Endothelial cell of umbilical vein (primary cell): Measurements from ENCODE around the gene XKR8. TPM values are rescaled to one million over a fixed set of nuclear protein-coding genes. Genes with fewer than 3 reads are reported as not detected.

Experiments used
- BruUV-seq: library from RNA; stranded (reverse); fragments of 400-500 nt; replicated peaks from 2 replicates; lab custom pipeline; 2021; lab: Mats Ljungman, UMichigan
- CTCF ChIA-PET: fragments of 300-600, 350-600 bp; sonication (Branson Sonifier 250); formaldehyde crosslinking; loops from one replicate; lab custom pipeline; 2021; ENCODE audit warnings: antibody characterized with exemption, inconsistent platforms; lab: Charles Lee
- POLR2A ChIA-PET: fragments of 300-600, 350-600 bp; sonication (Branson Sonifier 250); formaldehyde crosslinking; loops from one replicate; lab custom pipeline; 2021; ENCODE audit warnings: antibody characterized with exemption, inconsistent platforms; lab: Charles Lee
- DNase-seq: peaks from one replicate; pipeline ENCODE4 v3.0.0-alpha.2; 2011; ENCODE audit warnings: low read depth, low spot score
- FAIRE-seq: peaks from 2 replicates; lab custom pipeline; 2011; peaks lifted over from hg19 to GRCh38; lab: Jason Lieb, UNC
- H2AFZ ChIP-seq: 2 replicates; pipeline ENCODE4 v1.6.0; 2012; ENCODE audit warnings: low read depth, low read length, control low read depth, inconsistent platforms
- H3K27ac ChIP-seq: 2 replicates; pipeline ENCODE4 v1.5.1; 2011; ENCODE audit warnings: low read depth, mild to moderate bottlenecking, control low read depth, low read length, moderate library complexity; ENCODE audit not compliant: insufficient read depth
- H3K27me3 ChIP-seq, 2 experiments: 2 replicates each; pipeline versions ENCODE4 v1.6.0 to v1.6.1; 2011; ENCODE audit warnings: low read length in 2 of 2, mixed read lengths in 1 of 2; ENCODE audit not compliant: control insufficient read depth in 2 of 2, insufficient read depth in 2 of 2
- H3K36me3 ChIP-seq, 2 experiments: 2 replicates in 1 of 2; 3 replicates in 1 of 2; pipeline ENCODE4 v1.5.1; 2011; ENCODE audit warnings: low read length in 2 of 2, mild to moderate bottlenecking in 1 of 2, moderate library complexity in 1 of 2; ENCODE audit not compliant: control insufficient read depth in 2 of 2, insufficient read depth in 2 of 2; ENCODE audit errors: extremely low read depth in 1 of 2
- H3K4me1 ChIP-seq: 3 replicates; pipeline ENCODE4 v1.5.1; 2011; ENCODE audit warnings: mild to moderate bottlenecking, low read length; ENCODE audit not compliant: control insufficient read depth, insufficient read depth; ENCODE audit errors: extremely low read depth
- H3K4me2 ChIP-seq: 2 replicates; pipeline ENCODE4 v1.6.1; 2011; ENCODE audit warnings: low read length, control low read depth, mixed read lengths; ENCODE audit not compliant: insufficient read depth
- H3K4me3 ChIP-seq, 3 experiments: fragments of 200-600 bp in 1 of 3; sonication (generic), shearing (Covaris generic) in 1 of 3; replicated peaks in 1 of 3; 2 replicates each; pipeline ENCODE4 v1.5.1; 2011 to 2016; ENCODE audit warnings: control low read depth in 3 of 3, low read length in 3 of 3, mild to moderate bottlenecking in 2 of 3, inconsistent platforms in 1 of 3, low read depth in 1 of 3, moderate library complexity in 1 of 3; ENCODE audit not compliant: insufficient read depth in 1 of 3
- H3K79me2 ChIP-seq: 2 replicates; pipeline ENCODE4 v1.6.0; 2012; ENCODE audit warnings: low read length, inconsistent platforms; ENCODE audit not compliant: control insufficient read depth, insufficient read depth
- H3K9ac ChIP-seq: replicated peaks from 2 replicates; pipeline ENCODE3; 2011; ENCODE audit warnings: low read length, control low read depth; ENCODE audit not compliant: insufficient read depth; ENCODE audit errors: extremely low read depth
- H3K9me1 ChIP-seq: replicated peaks from 3 replicates; pipeline ENCODE4 v1.6.0; 2011; ENCODE audit warnings: mild to moderate bottlenecking, low read length; ENCODE audit not compliant: control insufficient read depth, insufficient read depth; ENCODE audit errors: extremely low read depth
- H3K9me3 ChIP-seq: replicated peaks from 2 replicates; pipeline ENCODE4 v1.5.1; 2012; ENCODE audit warnings: low read length, inconsistent platforms; ENCODE audit not compliant: control insufficient read depth, insufficient read depth
- H4K20me1 ChIP-seq: replicated peaks from 2 replicates; pipeline ENCODE3; 2011; ENCODE audit warnings: mild to moderate bottlenecking, low read length; ENCODE audit not compliant: control insufficient read depth, insufficient read depth; ENCODE audit errors: extremely low read depth
- EZH2 ChIP-seq: IDR thresholded peaks from 2 replicates; pipeline ENCODE4 v1.6.1; 2012; ENCODE audit warnings: borderline replicate concordance, low read depth, mild to moderate bottlenecking, moderate library complexity, low read length, inconsistent platforms; ENCODE audit not compliant: severe bottlenecking
- FOS ChIP-seq: IDR thresholded peaks from 2 replicates; pipeline ENCODE4 v1.6.1; 2011; ENCODE audit warnings: mild to moderate bottlenecking, low read length, moderate library complexity, borderline replicate concordance; ENCODE audit not compliant: insufficient read depth
- GATA2 ChIP-seq: IDR thresholded peaks from 2 replicates; pipeline ENCODE4 v1.7.0; 2011; ENCODE audit warnings: low read depth, mild to moderate bottlenecking, moderate library complexity, mixed read lengths, low read length; ENCODE audit not compliant: insufficient read length, insufficient read depth
- JUN ChIP-seq: IDR thresholded peaks from 2 replicates; pipeline ENCODE4 v1.6.1; 2011; ENCODE audit warnings: borderline replicate concordance, low read depth; ENCODE audit not compliant: insufficient read length, insufficient read depth
- MYC ChIP-seq: IDR thresholded peaks from one replicate; pipeline ENCODE4 v1.6.1; 2011; ENCODE audit warnings: mild to moderate bottlenecking, low read depth, low read length
- POLR2A ChIP-seq: IDR thresholded peaks from 2 replicates; pipeline ENCODE4 v1.6.1; 2012; ENCODE audit warnings: low read depth, mild to moderate bottlenecking, control low read depth, low read length
- POLR2AphosphoS5 ChIP-seq: IDR thresholded peaks from 2 replicates; pipeline ENCODE4 v1.6.1; 2012; ENCODE audit warnings: low read depth, mild to moderate bottlenecking, control low read depth, low read length, moderate library complexity; ENCODE audit not compliant: insufficient read depth
- dilution Hi-C: fragments of 300-500 bp; cut with MboI; formaldehyde crosslinking; loops from one replicate; pipeline ENCODE4 v1.15.0; 2019; ENCODE audit warnings: low sequenced_read_pairs; ENCODE audit not compliant: extremely low pct_ligation_motif_present
- intact Hi-C: fragments of 100-400 bp; cut with micrococcal nuclease; formaldehyde crosslinking; loops from one replicate; pipeline ENCODE4 v1.10.0; 2022
- polyA plus RNA-seq, 4 experiments: library from polyadenylated mRNA; depleted of rRNA in 3 of 4; stranded (reverse) in 3 of 4; unstranded in 1 of 4; fragments of >200 nt; gene quantifications; 2 replicates each; pipeline versions ENCODE4 v1.2.1 to v1.2.3, GENCODE V29; 2011 to 2012; ENCODE audit warnings: missing spikeins in 1 of 4
- total RNA-seq: library from RNA; stranded (reverse); gene quantifications from 2 replicates; pipeline ENCODE4 v1.2.3, GENCODE V29; 2021
- TF ChIP-seq, protein P1 (sequence below): IDR thresholded peaks from 2 replicates; pipeline ENCODE4 v1.6.1; 2011; ENCODE audit not compliant: insufficient read depth, insufficient read length
- TF ChIP-seq, protein P2 (sequence below), 2 donors: IDR thresholded peaks; 1 replicate in 1 of 2; 2 replicates in 1 of 2; pipeline ENCODE4 v1.5.1; 2011; ENCODE audit warnings: low read length in 2 of 2, mild to moderate bottlenecking in 2 of 2, moderate library complexity in 2 of 2, control low read depth in 1 of 2, inconsistent platforms in 1 of 2, low read depth in 1 of 2; ENCODE audit not compliant: insufficient read depth in 1 of 2; ENCODE audit errors: extremely low read depth in 1 of 2

The XKR8 gene
- total and polyA plus RNA-seq, 2 donors (not counting 3 experiments of a cell fraction or from before 2014, with no cell fraction given) = 10.0 to 13.1 TPM

DNA sequence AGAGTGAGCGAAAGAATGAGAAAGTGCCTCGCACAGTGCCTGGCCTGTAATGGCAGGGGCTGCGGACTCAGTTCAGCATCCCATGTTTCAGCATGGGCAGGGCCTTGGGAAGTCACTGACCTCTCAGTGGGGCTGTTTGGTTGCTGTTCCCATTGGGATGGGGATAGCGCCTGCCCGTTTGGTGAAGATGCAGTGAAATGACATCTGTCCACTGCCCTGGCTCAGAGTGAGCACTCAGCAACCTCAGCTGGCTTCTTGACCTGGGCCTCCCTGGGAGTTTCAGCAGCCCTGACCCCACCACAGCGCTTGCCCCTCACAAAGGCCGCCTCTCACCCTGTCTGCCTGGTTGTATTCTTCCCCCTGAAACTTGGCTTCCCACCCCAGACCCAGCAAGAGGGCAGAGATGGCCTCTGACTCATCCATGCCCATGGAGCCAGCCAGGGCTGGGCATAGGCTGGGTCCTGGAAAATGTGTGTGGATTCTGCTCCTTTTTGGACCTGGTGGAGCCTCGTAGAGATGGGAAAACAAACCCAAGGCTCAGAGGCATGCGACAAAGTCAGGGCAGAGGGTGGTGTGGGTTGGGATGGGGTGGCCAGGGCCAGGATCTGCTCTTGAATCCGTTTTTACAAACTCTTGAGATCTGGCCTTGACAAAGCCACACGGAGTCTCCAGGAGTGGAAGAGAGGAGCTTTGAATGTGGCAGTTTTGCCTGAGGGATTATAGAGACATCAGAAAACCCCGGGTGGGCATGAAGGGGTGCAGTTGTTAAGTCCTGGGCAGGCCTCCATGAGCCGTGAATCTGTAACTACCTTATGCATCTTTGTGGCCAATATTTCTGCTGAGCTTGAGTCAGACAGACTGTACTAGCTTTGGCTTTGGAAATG, 1.2 kb downstream of the XKR8 start:
- POLR2A ChIA-PET = no interaction called here
- peak; percentile 22 for DNase-seq

DNA sequence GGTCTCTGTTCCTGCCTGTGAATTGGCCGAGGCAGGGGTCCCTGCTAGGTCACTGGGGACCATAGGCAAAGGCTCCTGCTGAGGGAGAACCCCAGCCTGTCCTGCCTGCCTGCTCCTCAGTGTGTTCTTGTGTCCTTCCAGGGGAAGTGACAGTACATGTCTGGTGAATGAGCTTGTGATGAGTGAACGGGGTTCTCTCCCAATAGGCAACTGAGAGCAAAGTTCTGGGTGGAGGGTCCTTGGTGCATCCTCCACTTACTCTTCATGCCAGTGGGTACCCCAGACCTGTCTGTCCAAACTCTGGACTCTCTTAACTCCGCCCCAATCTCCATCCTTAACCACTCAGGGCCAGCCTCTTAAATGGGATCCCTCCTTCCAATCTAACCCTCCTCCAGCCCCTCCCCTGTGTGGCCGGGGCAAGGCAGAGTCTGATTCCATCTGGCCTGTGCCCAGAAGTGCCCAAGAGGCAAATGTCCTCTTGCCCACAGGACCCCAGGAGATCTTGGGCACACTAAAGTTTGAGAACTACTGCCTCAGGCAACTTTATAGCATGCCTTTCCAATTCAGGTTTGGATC, 2.0 kb downstream of the XKR8 start:
- H3K4me3 ChIP-seq = no peak overlapping the region
- peaks cover 0 to 10% of the 10 kb centered on the region in 2 experiments for H3K36me3 ChIP-seq
- H3K9me1 ChIP-seq = no peaks in the 10 kb centered on the region
- no peak overlapping the region for H3K9ac ChIP-seq
- DNase-seq (no peak), FAIRE-seq (peak; percentile 68)
- no peaks in the 10 kb centered on the region for H4K20me1 ChIP-seq
- no peak overlapping the region for H2AFZ ChIP-seq
- ChIA-PET CTCF (interaction anchor here (1.0 to 2.2 kb wide), 6 partner anchors 9 to 104 kb away, joined by 3 to 9 read pairs (median 4); no protein-coding TSS in a partner anchor), POLR2A (no interaction called here)
- H3K4me2 ChIP-seq = no peak overlapping the region
- BruUV-seq = no TSS peak
- H3K27ac ChIP-seq = no peak overlapping the region
- H3K9me3 ChIP-seq = no peaks in the 10 kb centered on the region
- H3K27me3 ChIP-seq = no peaks in the 10 kb centered on the region
- TF ChIP-seq GATA2 (no peak), EZH2 (no peak), POLR2AphosphoS5 (no peak), MYC (no peak), JUN (no peak), FOS (no peak), POLR2A (no peak)
- TF ChIP-seq, protein P1, sequence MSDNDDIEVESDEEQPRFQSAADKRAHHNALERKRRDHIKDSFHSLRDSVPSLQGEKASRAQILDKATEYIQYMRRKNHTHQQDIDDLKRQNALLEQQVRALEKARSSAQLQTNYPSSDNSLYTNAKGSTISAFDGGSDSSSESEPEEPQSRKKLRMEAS = no peak
- TF ChIP-seq, protein P2, sequence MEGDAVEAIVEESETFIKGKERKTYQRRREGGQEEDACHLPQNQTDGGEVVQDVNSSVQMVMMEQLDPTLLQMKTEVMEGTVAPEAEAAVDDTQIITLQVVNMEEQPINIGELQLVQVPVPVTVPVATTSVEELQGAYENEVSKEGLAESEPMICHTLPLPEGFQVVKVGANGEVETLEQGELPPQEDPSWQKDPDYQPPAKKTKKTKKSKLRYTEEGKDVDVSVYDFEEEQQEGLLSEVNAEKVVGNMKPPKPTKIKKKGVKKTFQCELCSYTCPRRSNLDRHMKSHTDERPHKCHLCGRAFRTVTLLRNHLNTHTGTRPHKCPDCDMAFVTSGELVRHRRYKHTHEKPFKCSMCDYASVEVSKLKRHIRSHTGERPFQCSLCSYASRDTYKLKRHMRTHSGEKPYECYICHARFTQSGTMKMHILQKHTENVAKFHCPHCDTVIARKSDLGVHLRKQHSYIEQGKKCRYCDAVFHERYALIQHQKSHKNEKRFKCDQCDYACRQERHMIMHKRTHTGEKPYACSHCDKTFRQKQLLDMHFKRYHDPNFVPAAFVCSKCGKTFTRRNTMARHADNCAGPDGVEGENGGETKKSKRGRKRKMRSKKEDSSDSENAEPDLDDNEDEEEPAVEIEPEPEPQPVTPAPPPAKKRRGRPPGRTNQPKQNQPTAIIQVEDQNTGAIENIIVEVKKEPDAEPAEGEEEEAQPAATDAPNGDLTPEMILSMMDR (IDR thresholded peaks at IDR 0.05; ENCODE audit: extremely low read depth in 1 of 2, insufficient read depth in 1 of 2, low read depth in 1 of 2, low read length in 2 of 2) = no peak
- dilution Hi-C loops = no loop called here
- H3K79me2 ChIP-seq = no peaks in the 10 kb centered on the region
- intact Hi-C loops = no loop called here
- peaks cover 18% of the 10 kb centered on the region for H3K4me1 ChIP-seq

More for the DNA sequence above, 1.2 kb downstream of the XKR8 start:
- intact Hi-C loops = loop anchor here (1.0 kb wide), 1 partner anchor 103 kb away; no protein-coding TSS in a partner anchor
- H3K27ac ChIP-seq = no peak overlapping the region
- no peaks in the 10 kb centered on the region for H4K20me1 ChIP-seq
- dilution Hi-C loops = no loop called here
- H3K9ac ChIP-seq = no peak overlapping the region
- H3K4me2 ChIP-seq = peak overlapping the region; percentile 88
- H3K9me1 ChIP-seq = no peaks in the 10 kb centered on the region
- CTCF ChIA-PET = interaction anchor here (1.0 to 2.2 kb wide), 6 partner anchors 8 to 103 kb away, joined by 3 to 9 read pairs (median 4); no protein-coding TSS in a partner anchor
- BruUV-seq = no TSS peak
- no peaks in the 10 kb centered on the region for H3K79me2 ChIP-seq
- H3K4me3 ChIP-seq = no peak overlapping the region
- FAIRE-seq = no peak
- no peaks in the 10 kb centered on the region for H3K9me3 ChIP-seq
- peaks cover 18% of the 10 kb centered on the region for H3K4me1 ChIP-seq
- no peaks in the 10 kb centered on the region for H3K27me3 ChIP-seq
- no peak overlapping the region for H2AFZ ChIP-seq
- peaks cover 0 to 7% of the 10 kb centered on the region in 2 experiments for H3K36me3 ChIP-seq
- TF ChIP-seq, protein P1 = no peak
- peak; percentile 32 for TF ChIP-seq FOS
